Measurements from ENCODE around the gene NUDT22. TPM values are rescaled to one million over a fixed set of nuclear protein-coding genes. Genes with fewer than 3 reads are reported as not detected.

Gene NUDT22
- total RNA-seq, 1 donor from 2014 or later = 83.6 TPM

DNA sequence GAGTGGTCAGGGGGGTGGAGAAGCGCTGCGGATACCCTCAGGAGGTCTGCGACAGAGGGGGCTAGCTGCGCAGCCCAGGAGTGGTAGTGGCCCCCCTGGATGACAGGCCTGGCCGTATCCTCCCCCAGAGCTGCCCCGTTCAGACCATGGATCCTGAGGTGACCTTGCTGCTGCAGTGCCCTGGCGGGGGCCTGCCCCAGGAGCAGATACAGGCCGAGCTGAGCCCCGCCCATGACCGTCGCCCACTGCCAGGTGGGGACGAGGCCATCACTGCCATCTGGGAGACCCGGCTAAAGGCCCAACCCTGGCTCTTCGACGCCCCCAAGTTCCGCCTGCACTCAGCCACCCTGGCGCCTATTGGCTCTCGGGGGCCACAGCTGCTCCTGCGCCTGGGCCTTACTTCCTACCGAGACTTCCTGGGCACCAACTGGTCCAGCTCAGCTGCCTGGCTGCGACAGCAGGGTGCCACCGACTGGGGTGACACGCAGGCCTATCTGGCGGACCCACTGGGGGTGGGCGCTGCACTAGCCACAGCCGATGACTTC is 505 bp downstream of the NUDT22 start:
- peak; percentile 90 for DNase-seq (ENCODE audit: low read depth)

DNA sequence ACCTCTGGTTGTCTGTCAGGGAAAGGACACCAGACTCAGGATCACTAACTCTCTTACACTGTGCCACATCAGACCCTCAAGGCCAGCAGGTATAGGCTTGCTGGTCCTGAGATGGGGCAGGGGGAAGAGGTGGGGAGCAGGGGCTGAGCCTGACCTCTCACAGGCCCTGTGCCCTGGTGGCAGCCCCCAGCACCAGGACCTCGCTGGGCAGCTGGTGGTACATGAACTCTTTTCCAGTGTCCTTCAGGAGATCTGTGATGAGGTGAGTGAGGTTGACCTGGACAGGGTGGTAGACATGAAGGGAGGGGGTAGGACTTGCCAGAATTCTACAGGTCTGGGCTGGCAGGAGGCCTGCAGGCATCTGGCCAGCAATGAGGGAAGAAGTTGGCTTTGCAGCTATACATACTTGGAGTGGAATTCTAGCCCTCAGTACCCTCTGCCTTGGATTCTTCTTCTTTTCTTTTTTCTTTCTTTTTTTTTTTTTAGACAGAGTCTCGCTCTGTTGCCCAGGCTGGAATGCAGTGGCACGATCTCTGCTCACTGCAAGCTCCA is 1.4 kb downstream of the NUDT22 start:
- no peak for DNase-seq (ENCODE audit: low read depth)

DNA sequence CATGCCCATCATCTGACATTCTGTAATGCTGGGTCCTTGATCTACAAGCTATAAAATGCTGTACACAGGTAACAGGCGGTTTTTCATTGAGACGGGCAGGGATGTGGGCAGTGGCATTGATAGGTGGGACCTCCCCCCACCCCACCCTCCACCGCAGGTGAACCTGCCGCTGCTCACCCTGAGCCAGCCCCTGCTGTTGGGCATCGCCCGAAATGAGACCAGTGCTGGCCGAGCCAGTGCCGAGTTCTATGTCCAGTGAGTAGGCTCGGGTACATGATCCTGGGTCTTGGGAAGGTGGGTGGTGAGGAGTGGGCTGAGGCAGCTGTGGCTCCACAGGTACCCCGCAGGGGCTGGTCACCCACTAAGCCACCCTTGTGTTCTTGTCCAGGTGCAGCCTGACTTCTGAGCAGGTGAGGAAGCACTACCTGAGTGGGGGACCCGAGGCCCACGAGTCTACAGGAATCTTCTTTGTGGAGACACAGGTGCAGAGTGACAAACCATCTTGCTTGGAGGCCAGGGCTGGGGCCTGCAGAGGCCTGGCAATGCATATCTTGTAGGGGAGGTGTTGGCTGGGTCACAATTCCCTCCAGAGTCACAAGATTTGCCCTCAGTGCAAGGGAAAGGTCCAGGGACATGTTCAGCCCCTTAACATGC is 3.1 kb downstream of the NUDT22 start:
- no peak for DNase-seq (ENCODE audit: low read depth)

DNA sequence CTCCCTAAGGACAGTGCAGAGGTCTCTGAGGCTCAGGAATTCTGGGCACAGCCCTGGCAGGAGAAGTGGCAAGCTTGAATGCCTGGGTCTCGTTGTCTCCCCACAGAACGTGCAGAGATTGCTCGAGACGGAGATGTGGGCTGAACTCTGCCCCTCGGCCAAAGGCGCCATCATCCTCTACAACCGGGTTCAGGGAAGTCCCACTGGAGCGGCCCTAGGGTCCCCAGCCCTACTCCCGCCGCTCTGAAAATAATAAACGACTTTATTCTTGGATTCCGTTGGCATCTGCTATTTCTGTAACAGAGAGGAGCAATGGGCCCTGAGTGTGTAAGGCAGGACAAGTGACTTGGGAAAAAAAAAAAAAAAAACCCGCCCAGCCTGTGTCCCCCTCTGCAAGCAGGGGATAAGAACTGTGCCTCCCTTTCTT is 3.7 kb downstream of the NUDT22 start:
- DNase-seq (ENCODE audit: low read depth) = no peak

DNA sequence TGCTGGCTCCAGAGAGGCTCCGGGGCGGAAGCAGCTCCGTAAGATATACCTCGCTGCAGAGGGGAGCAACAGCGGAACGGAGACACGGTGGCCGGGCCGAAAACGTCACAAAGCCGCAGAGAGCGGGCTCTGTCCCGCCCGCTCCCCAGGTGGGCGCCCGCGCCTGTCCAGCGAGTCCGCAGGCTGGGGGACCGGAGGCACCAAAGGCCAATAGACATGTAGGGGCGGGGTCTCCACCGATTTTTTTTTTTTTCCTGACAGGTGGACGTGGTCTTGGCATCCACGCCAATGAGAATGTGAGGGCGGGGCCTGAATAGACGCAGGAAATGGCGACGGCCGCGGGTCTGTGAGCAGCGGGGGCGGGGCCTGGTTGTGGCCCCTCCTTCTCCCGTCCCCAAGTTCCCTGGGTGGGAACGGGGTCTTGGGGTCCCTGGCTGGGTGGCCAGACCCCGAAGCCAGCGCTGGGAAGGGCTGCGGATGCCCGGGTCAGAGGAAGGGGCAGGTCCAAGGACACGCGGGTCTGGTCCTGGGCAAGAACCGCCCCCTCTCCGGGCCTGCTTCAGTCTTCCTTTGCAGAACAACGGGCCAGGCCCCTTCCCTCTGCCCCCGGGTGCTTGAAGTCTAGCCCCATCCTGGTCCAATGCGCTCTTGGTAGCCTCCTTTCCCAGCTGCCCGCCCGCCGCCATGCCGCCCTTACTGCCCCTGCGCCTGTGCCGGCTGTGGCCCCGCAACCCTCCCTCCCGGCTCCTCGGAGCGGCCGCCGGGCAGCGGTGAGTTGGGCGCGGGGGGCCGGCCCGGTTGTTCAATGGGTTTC is 4.3 kb downstream of the NUDT22 start, which contains the start of gene DNAJC4:
DNAJC4 (plus strand) TSS at position 378 of the 814 bp plus-strand sequence; CDS start at position 685, 307 bp downstream.
- peak; percentile 83 for DNase-seq (ENCODE audit: low read depth)

DNA sequence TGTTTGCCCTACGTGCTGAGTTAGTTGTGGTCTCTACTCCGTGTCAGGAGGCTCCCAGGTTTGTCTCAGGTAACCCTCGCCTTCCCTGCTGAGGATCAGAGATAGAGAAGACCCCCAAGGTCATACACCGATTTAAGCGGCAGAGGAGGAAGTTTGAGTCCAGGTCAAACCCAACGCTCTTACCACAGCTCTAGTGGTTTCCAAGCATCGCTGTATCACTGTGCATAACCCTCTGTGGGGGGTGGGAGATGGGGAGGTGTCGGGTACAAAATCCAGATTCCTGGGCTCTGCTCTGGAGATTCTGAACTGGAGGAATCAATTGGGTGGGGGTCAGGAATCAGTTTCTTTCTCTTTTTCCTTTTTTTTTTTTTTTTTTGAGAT is 4.9 kb downstream of the NUDT22 start:
- no peak for DNase-seq (ENCODE audit: low read depth)

DNA sequence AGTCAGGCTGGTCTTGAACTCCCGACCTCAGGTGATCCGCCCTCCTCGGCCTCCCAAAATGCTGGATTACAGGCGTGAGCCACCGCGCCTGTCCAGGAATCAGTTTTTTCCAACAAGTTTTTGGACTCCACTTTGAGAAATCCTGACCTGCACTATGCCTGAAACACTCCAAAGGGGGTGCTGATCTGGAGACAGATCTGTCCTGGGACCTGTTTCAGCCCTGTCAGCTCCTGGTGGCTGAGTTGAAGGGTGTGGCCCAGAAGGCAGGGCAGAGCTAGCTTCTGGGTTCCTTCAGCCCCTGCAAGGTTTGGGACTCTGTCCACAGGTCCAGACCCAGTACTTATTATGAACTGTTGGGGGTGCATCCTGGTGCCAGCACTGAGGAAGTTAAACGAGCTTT is 5.5 kb downstream of the NUDT22 start:
- no peak for DNase-seq (ENCODE audit: low read depth)

DNA sequence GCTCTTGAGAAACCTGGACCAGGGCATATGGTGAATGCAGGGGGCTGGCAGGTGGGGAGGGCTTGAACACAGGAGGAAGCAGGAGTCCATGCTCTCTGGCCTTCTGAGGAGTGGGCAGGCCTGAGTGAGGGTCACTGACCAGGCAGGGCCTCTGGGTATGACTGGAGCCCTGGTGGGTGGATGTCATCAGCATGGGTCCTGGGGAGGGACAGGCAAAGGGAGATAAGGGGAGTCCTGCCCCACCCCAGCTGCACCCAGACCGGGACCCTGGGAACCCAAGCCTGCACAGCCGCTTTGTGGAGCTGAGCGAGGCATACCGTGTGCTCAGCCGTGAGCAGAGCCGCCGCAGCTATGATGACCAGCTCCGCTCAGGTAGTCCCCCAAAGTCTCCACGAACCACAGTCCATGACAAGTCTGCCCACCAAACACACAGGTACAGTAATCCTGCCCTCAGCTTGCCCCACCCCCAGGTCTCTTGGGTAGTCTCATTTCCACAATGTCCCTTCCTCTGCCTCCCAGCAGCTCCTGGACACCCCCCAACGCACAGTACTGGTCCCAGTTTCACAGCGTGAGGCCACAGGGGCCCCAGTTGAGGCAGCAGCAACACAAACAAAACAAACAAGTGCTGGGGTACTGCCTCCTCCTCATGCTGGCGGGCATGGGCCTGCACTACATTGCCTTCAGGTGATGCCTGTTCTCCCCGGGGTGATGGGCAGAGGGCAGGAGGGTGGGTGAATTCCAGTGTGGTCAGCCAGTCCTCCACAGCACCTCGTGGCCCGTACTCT is 6.3 kb downstream of the NUDT22 start:
- DNase-seq (ENCODE audit: low read depth) = no peak

DNA sequence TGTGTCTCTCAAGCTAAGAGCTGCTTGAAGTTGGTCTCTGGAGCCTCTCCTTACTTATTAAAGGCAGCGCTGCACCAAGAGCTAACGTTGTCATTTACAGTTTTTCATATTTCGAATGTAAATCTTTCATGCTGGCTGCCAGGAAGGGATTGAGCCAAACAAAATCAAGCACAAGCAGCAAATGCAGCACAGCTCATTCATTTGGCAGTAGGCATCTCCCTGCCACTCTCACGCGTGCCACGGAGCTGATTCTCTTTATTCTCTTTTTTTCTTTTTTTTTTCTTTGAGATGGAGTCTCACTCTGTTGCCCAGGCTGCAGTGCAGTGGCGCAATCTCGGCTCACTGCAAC is 6.9 kb downstream of the NUDT22 start:
- no peak for DNase-seq (ENCODE audit: low read depth)

DNA sequence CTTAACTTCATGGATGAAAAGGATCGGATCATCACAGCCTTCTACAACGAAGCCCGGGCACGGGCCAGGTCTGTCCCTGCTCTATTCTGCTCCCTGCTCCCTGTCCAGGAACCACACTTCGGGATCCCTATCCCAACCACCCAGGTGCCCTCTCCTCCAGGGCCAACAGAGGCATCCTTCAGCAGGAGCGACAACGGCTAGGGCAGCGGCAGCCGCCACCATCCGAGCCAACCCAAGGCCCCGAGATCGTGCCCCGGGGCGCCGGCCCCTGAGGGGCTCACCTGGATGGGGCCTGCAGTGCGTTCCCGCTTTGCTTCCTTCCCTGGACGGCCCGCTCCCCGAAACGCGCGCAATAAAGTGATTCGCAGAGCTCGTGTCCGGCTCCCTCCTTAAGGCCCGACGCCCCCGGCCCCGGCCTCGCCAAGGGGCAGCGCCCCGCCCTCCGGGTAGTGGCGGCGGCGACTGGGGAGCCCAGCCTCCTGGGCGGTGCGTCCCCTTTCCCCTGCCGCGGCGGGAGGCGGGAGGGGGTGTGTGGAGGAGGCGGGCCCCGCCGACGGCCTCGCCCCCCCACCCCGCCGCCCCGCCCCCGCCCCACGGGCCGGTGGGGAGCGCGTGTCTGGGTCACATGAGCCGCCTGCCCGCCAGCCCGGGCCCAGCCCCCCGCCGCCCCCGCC is 8.0 kb downstream of the NUDT22 start, which contains the start of gene VEGFB:
VEGFB (plus strand) TSS at position 672 of the 674 bp plus-strand sequence. CDS start 250 bp downstream, outside the sequence.
- peak; percentile 63 for DNase-seq (ENCODE audit: low read depth)

DNA sequence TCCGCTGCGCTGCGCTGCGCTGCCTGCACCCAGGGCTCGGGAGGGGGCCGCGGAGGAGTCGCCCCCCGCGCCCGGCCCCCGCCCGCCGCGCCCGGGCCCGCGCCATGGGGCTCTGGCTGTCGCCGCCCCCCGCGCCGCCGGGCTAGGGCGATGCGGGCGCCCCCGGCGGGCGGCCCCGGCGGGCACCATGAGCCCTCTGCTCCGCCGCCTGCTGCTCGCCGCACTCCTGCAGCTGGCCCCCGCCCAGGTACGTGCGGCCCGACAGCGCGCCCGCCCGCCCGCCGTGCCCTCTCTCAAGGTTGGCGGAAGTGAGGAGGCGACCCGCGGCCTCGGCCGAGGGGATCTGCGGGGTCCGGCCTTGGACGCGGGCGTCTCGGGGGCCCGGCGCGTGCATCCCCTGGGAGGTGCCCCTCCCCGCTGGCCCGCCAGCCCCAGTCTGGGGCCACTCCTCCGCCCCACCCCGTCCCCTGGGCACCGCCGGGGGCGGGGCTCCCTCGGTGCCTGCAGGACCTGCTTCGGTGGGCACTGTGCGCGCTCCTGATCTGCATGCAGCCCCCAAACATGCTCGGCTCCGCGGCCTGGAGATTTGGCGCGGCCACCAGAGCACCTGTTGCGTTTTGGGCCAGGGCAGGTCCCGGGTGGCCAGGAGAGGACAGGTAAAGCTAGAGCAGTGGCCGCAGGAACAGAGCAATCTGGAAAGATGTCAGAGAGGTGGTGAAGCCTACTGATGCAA is 8.7 kb downstream of the NUDT22 start:
- DNase-seq (ENCODE audit: low read depth) = peak; percentile 43

DNA sequence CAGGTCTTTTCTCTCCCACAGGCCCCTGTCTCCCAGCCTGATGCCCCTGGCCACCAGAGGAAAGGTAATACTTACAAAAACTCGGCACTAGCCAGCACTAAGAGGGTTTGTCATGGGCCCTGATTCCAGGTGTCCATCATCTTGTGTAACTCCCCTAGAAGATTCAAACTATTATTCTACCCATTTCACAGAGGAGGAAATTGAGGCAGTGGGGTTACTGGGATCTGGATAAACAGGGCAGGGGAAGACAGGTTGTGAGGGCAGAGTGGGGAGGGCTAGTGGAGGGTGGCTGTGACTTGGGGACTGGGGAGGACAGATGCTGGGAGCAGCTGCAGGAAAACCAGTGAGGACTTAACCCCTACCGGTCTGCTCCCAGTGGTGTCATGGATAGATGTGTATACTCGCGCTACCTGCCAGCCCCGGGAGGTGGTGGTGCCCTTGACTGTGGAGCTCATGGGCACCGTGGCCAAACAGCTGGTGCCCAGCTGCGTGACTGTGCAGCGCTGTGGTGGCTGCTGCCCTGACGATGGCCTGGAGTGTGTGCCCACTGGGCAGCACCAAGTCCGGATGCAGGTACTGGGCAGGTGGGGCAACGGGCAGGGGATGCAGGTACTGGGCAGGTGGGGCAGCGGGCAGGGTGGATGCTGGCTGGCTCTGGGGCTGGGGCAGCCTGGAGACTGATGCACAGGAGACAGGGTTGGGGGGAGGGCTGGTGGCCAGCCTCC is 9.5 kb downstream of the NUDT22 start:
- no peak for DNase-seq (ENCODE audit: low read depth)

DNA sequence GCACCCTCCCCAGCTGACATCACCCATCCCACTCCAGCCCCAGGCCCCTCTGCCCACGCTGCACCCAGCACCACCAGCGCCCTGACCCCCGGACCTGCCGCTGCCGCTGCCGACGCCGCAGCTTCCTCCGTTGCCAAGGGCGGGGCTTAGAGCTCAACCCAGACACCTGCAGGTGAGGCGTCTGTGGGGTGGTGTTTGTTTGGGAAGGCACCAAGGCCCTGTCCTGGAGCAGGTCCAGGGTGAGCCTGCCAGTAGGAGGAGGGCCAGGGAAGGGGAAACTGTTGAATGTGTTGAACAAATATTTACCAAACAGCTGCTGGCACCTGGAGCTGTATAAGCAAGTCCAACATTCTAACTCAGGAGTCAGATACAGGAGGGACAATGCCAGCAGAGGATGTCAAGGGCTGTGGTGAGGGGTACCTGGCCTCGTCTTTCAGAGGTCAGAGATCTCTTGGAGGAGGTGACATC is 11.4 kb downstream of the NUDT22 start:
- DNase-seq (ENCODE audit: low read depth) = no peak

DNA sequence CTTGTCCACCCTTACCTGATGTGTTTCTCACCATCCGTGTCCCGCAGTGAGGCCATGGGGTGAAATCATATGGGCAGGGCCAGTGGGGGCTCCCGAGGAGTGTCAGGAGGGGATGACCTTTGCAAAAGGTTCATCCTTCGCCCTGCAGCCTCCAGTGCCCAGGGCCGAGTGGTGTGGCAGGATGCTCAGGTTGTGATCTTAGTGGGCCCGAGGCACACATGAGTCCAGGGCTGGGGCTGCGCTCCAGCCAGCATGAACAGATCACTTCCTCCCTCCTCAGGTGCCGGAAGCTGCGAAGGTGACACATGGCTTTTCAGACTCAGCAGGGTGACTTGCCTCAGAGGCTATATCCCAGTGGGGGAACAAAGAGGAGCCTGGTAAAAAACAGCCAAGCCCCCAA is 12.0 kb downstream of the NUDT22 start:
- no peak for DNase-seq (ENCODE audit: low read depth)

DNA sequence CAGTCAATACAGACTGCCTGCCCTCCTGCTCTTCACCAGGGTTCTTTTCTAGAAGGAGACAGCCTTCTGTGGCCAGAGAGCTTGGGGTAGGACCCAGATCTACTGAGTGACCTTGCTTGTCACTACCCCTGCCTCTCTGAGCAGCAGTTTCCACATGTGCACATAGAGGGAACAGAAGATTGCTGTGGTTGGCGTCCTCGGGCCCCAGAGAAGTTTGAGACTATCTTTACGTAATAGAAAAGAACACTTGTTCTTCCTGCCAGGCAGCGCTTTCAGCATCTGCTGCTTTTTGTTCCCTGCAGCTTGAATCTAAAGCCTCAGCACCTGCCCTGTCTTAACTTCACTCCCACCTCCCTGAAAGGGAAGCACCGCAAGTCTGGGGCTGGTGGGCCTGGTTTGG is 12.9 kb downstream of the NUDT22 start:
- no peak for DNase-seq (ENCODE audit: low read depth)

DNA sequence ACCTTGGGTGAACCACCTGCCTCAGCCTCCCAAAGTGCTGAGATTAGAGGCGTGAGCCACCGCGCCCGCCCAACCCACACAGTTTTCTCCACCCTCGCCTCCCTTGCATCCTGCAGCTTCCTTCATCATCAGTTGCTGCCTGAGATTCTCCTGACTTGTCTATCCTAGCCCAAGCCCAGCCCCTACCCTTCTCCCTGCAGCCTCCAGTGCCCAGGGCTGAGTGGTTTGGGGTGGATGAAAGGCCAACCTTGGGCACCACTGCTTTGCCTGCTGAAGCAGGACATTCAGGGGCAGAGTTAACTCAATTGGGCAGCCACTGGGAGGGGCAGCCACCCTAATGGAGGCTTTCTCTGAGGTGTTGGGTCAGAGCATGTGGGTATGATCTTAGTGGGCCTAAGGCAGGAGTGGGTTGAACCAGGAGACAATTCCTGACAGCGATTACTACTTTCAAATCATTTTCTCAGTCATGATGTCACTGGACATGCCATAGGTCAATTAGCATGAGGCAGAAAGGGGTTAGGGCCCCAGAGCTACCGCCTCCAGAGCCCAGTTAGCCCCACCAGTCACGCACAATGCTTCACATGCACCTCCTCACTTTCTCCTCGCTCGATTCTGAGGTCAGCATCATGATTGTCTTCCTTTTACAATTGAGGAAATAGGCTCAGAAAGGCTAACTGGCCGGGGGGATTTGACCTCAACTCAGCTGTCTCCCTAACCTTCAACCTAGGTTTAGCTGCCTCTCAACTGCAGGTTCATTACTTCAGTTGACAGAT is 13.8 kb downstream of the NUDT22 start:
- no peak for DNase-seq (ENCODE audit: low read depth)

DNA sequence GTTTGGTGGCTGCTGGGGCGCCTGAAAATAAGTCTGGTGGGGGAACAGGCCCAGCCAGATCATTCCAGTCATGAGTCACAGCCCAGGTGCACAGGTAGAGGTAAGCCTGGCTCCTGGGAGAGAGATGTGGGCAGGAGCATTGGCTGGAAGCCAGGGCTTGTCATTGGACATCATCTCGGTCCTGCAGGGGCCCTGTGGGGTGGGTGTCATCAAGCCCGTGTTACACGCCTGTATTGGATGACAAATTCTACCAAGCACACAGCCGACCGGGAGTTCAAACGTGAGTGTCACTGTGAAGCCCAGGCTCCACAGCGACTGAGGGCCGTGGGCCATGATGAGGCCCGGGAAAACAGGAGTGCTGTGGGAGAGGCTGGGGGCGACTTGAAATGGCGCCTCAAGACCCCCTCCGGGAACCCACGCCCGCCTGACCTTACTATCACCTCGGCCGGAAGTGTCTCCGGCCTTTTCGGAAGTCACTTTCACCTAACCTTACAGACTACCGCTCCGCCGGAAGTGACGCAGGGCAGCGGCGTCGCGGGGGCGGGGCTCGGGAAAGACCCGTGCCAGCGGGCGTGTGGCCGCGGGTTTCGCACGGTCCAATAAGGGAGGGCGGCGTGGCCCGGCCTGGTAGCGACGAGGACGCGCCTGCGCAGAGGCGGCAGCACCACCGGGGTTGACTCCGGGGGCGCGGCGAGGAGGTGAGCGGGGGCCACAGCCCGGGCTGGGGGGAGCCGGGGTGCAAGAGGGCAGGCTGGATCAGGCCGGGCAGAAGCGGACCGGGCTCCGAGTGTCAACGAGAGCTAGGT is 14.6 kb downstream of the NUDT22 start, which contains the start of gene FKBP2:
FKBP2 (plus strand) TSS at position 661 of the 806 bp plus-strand sequence. CDS start 1,293 bp downstream, outside the sequence.
- DNase-seq (ENCODE audit: low read depth) = peak; percentile 97

DNA sequence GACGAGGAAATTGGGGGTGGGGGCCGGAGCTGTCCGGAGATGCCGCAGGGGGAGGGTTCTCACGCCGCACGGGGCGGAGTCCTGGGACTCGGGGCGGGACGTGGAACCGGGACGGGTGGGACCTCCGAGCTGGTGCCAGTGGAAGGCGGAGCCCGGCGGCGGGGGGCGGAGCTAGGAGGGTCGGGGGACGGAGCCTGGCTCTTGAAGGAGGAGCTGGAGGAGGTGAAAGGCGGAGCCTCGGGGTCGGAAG is 15.1 kb downstream of the NUDT22 start:
- DNase-seq (ENCODE audit: low read depth) = peak; percentile 99

All from myocyte (in vitro differentiated cells).